WERI-Rb-1 (cell line): ENCODE measurements around the gene FAM181A.

Experiments
- DNase-seq: peaks from one replicate; pipeline ENCODE4 v3.0.0-alpha.2; 2020
- H3K27ac ChIP-seq: fragments of 250-450 bp; sonication (Bioruptor Pico); 2 replicates; pipeline ENCODE4 v1.5.1; 2020; ENCODE audit warnings: mild to moderate bottlenecking, moderate library complexity
- H3K27me3 ChIP-seq: fragments of 250-450 bp; sonication (Bioruptor Pico); 2 replicates; pipeline ENCODE4 v1.5.1; 2021; ENCODE audit warnings: mild to moderate bottlenecking, low read depth, moderate library complexity; ENCODE audit not compliant: insufficient read depth, severe bottlenecking
- H3K36me3 ChIP-seq: fragments of 250-450 bp; sonication (Bioruptor Pico); 2 replicates; pipeline ENCODE4 v1.5.1; 2020; ENCODE audit warnings: mild to moderate bottlenecking, moderate library complexity
- H3K4me3 ChIP-seq: 2 replicates; pipeline ENCODE4 v1.5.1; 2011; ENCODE audit warnings: low read depth, mild to moderate bottlenecking, control low read depth, low read length
- H3K9me3 ChIP-seq: fragments of 250-450 bp; sonication (Bioruptor Pico); 2 replicates; pipeline ENCODE4 v1.5.1; 2021; ENCODE audit warnings: mild to moderate bottlenecking, moderate library complexity; ENCODE audit not compliant: severe bottlenecking
- CTCF ChIP-seq: IDR thresholded peaks from 2 replicates; pipeline ENCODE4 v1.5.1; 2011; ENCODE audit warnings: low read depth, mild to moderate bottlenecking, control low read depth, inconsistent platforms, low read length

The FAM181A gene

GRCh38 chr14:93957751-93958566 lies 30.8 kb downstream of the FAM181A start:
- no peak for DNase-seq
- H3K27me3 ChIP-seq: no peaks in the 10 kb centered on the region
- no peaks in the 10 kb centered on the region for H3K9me3 ChIP-seq
- H3K36me3 ChIP-seq: no peaks in the 10 kb centered on the region
- TF ChIP-seq CTCF: no peak
- H3K4me3 ChIP-seq: no peak overlapping the region
- H3K27ac ChIP-seq: no peak overlapping the region

GRCh38 chr14:93958567-93959238 lies 31.6 kb downstream of the FAM181A start:
- Histone ChIP-seq H3K4me3 (no peak overlapping the region), H3K36me3 (no peaks in the 10 kb centered on the region), H3K27me3 (no peaks in the 10 kb centered on the region), H3K9me3 (no peaks in the 10 kb centered on the region), H3K27ac (no peak overlapping the region)
- DNase-seq: peak; percentile 33
- no peak for TF ChIP-seq CTCF

GRCh38 chr14:93959239-93960107 lies 32.3 kb downstream of the FAM181A start:
- H3K27me3 ChIP-seq: no peaks in the 10 kb centered on the region
- H3K9me3 ChIP-seq: no peaks in the 10 kb centered on the region
- no peaks in the 10 kb centered on the region for H3K36me3 ChIP-seq
- DNase-seq: no peak
- H3K4me3 ChIP-seq: no peak overlapping the region
- H3K27ac ChIP-seq: no peak overlapping the region
- no peak for TF ChIP-seq CTCF

- no peaks in the 10 kb centered on the region for H3K9me3 ChIP-seq
- no peaks in the 10 kb centered on the region for H3K27me3 ChIP-seq
- TF ChIP-seq CTCF: no peak
- H3K36me3 ChIP-seq: no peaks in the 10 kb centered on the region
- H3K27ac ChIP-seq: no peak overlapping the region
- no peak for DNase-seq
- no peak overlapping the region for H3K4me3 ChIP-seq
These were observed 32.9 kb downstream of the FAM181A start for GRCh38 chr14:93960108-93960475.

GRCh38 chr14:93960774-93961438 lies 33.8 kb downstream of the FAM181A start:
- TF ChIP-seq CTCF: no peak
- no peak overlapping the region for H3K4me3 ChIP-seq
- DNase-seq: no peak
- H3K36me3 ChIP-seq: no peaks in the 10 kb centered on the region
- no peaks in the 10 kb centered on the region for H3K27me3 ChIP-seq
- H3K9me3 ChIP-seq: no peaks in the 10 kb centered on the region
- no peak overlapping the region for H3K27ac ChIP-seq
